ENCODE data around the gene TMEM88.

GRCh38 chr17:7840875-7841274, 14.0 kb upstream of the TMEM88 start:
- TF ChIP-seq POLR2AphosphoS5 (IDR thresholded peaks at IDR 0.05) (no peak), CTCF (IDR thresholded peaks at IDR 0.05) (no peak), EP300 (IDR thresholded peaks at IDR 0.05) (no peak)

Measured in gastroesophageal sphincter (tissue), 3 donors.